Tibial artery (tissue), 4 donors: ENCODE results near the gene CSRP1.

Source experiments
- DNase-seq, 2 donors: peaks; one replicate each; pipeline ENCODE4 v3.0.0-alpha.2; 2019
- H3K27ac ChIP-seq, 2 donors: fragments of 200-600 bp; sonication (generic) in 1 of 2; 1 replicate in 1 of 2; 2 replicates in 1 of 2; pipeline ENCODE4 v1.5.1; 2018 to 2019; ENCODE audit warnings: mild to moderate bottlenecking in 1 of 2
- H3K27me3 ChIP-seq, 2 donors: fragments of 200-600 bp; sonication (generic) in 1 of 2; one replicate each; pipeline versions ENCODE4 v1.5.1 to v1.6.0; 2016 to 2019
- H3K36me3 ChIP-seq, 3 donors: fragments of 200-600 bp; sonication (generic) in 2 of 3; one replicate each; pipeline ENCODE4 v1.5.1; 2016 to 2019; ENCODE audit warnings: mild to moderate bottlenecking in 2 of 3
- H3K4me1 ChIP-seq, 4 donors: fragments of 200-600 bp; sonication (generic) in 2 of 4; 1 replicate in 3 of 4; 2 replicates in 1 of 4; pipeline ENCODE4 v1.5.1; 2016 to 2019
- H3K4me3 ChIP-seq, 2 donors: fragments of 200-600 bp; sonication (generic) in 1 of 2; 1 replicate in 1 of 2; 2 replicates in 1 of 2; pipeline ENCODE4 v1.5.1; 2018 to 2019; ENCODE audit warnings: mild to moderate bottlenecking in 2 of 2
- H3K9me3 ChIP-seq, 3 donors: fragments of 200-600 bp; sonication (generic) in 1 of 3; one replicate each; pipeline ENCODE4 v1.5.1; 2016 to 2019
- intact Hi-C: fragments of 100-400 bp; cut with DNase I; formaldehyde crosslinking; loops from one replicate; pipeline ENCODE4 v1.15.0; 2023; ENCODE audit warnings: low total_unique reads
- TF ChIP-seq, protein P1 (sequence below), 2 experiments: fragments of 200-600 bp in 1 of 2; fragments of 450-650 bp in 1 of 2; IDR thresholded peaks; one replicate each; pipeline ENCODE4 v1.5.1; 2017 to 2019; ENCODE audit warnings: antibody characterized with exemption in 2 of 2, mild to moderate bottlenecking in 1 of 2, moderate library complexity in 1 of 2

Gene CSRP1

DNA sequence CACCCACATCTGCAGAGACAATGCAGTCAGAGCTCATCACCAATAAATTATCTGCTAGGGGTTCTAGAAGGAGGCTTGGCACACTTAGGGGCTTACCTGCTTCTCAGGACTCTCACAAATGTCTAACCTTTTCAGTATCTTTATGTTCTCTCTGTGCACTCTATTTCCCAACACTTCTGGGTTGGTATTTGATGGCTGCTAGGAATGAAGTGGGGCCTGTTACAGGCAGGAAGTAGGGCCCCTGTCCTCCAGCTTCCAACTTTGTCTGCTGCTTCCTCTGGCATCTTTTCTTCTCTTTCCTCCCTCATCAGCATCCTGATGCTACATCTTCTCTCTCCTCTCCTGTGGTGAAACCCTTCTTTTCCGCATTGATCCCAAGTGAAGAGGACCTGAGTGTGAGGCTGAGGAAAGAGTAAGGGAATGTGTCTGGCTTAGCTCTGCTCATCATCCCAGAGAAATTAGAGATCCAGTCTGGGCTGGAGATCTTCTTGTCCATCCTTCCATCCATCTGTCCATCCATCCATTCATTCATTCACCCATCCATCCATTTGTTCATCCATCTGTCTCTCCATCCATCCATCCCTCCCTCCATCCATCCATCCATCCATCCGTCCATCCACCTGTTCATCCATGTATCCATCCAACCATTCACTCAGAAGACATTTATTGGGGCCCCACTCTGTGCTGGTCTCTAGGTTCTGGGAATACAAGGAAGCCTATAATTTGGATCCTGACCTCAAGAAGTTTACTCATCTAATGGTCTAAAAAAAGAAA, 2.9 kb upstream of the CSRP1 start:
- no peak overlapping the region for H3K27ac ChIP-seq
- TF ChIP-seq, protein P1, sequence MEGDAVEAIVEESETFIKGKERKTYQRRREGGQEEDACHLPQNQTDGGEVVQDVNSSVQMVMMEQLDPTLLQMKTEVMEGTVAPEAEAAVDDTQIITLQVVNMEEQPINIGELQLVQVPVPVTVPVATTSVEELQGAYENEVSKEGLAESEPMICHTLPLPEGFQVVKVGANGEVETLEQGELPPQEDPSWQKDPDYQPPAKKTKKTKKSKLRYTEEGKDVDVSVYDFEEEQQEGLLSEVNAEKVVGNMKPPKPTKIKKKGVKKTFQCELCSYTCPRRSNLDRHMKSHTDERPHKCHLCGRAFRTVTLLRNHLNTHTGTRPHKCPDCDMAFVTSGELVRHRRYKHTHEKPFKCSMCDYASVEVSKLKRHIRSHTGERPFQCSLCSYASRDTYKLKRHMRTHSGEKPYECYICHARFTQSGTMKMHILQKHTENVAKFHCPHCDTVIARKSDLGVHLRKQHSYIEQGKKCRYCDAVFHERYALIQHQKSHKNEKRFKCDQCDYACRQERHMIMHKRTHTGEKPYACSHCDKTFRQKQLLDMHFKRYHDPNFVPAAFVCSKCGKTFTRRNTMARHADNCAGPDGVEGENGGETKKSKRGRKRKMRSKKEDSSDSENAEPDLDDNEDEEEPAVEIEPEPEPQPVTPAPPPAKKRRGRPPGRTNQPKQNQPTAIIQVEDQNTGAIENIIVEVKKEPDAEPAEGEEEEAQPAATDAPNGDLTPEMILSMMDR (IDR thresholded peaks at IDR 0.05), result no peak
- peak in 1 of 2 donors; percentile 9 for DNase-seq
- no peak overlapping the region for H3K4me3 ChIP-seq
- no peaks in the 10 kb centered on the region for H3K36me3 ChIP-seq
- H3K4me1 ChIP-seq, result peaks cover 0 to 55% (median 30%) of the 10 kb centered on the region in 4 donors
- H3K27me3 ChIP-seq, result no peaks in the 10 kb centered on the region
- intact Hi-C loops, result loop anchor here (5.0 kb wide), 1 partner anchor 337 kb away; no protein-coding TSS in a partner anchor
- H3K9me3 ChIP-seq, result no peaks in the 10 kb centered on the region

DNA sequence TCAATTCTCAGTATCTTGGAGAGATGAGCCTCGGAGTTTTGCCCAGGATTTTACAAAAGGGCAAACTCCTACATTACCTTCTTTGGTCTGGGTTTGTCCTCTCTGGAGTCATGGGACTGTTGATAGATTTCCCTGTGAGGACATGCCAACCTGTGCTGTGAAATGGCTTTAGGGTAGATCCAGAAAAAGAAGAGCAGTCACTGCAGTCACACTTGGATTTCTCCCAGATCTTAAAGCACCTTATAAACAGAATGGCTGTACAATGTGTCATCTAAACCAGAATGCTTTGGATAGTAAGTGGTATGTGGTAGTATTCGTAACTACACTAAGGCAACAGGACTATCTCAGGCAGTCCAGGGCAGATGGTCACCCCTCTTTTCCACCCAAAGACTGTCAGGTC, 1.9 kb upstream of the CSRP1 start:
- Histone ChIP-seq H3K9me3 (no peaks in the 10 kb centered on the region), H3K27ac (no peak overlapping the region), H3K36me3 (no peaks in the 10 kb centered on the region), H3K4me1 (peaks cover 0 to 61% (median 34%) of the 10 kb centered on the region in 4 donors), H3K27me3 (no peaks in the 10 kb centered on the region), H3K4me3 (no peak overlapping the region)
- TF ChIP-seq, protein P1 (IDR thresholded peaks at IDR 0.05), result no peak
- DNase-seq, result no peak
- intact Hi-C loops, result loop anchor here (5.0 kb wide), 1 partner anchor 337 kb away; no protein-coding TSS in a partner anchor

DNA sequence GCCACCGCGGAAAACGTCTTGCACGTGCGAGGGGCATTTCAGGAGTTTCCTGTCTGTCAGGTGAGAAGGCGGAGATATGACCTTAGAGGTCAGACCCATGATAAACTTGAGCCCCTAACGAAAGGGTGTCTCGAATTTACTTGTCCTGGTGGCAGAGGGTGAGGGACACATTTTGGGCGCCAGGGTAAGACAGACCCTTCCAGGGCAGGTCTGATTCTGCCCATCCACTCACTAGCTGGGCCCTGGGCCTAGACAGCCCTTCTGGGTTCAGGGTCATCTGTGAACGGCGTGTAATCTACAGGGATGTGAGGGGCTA, 395 bp upstream of the CSRP1 start:
- no peak for DNase-seq
- Histone ChIP-seq H3K4me3 (peak overlapping the region; percentile 82 to 93), H3K36me3 (peaks cover 0 to 2% (median 0%) of the 10 kb centered on the region in 3 donors), H3K27me3 (no peaks in the 10 kb centered on the region), H3K27ac (peak overlapping the region; percentile 93 to 97), H3K9me3 (no peaks in the 10 kb centered on the region), H3K4me1 (peaks cover 0 to 59% (median 36%) of the 10 kb centered on the region in 4 donors)
- TF ChIP-seq, protein P1 (IDR thresholded peaks at IDR 0.05), result no peak
- intact Hi-C loops, result loop anchor here (5.0 kb wide), 1 partner anchor 335 kb away; no protein-coding TSS in a partner anchor

DNA sequence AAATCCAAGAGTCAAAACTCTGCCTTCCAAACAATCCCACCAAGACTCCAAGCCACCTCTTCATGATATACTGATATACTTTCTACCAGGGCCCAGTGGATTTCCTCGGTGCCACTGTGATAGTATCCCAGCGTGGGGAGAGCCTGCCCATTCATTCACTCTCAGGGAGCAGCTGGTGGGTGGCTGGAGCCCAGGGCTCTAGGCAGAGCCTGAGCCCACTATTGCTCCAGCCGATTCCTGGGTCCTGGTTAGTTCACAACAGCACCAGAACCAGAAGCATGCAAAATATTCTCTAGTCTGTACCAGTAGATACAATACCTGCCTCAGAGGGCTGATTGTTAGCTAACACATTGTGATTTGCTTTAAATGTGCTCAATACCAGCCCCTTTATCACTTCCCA, 831 bp downstream of the CSRP1 start:
- H3K4me3 ChIP-seq, result peak overlapping the region; percentile 82 to 93
- DNase-seq, result no peak
- TF ChIP-seq, protein P1 (IDR thresholded peaks at IDR 0.05), result no peak
- H3K36me3 ChIP-seq, result peaks cover 0 to 7% (median 0%) of the 10 kb centered on the region in 3 donors
- H3K27ac ChIP-seq, result peak overlapping the region; percentile 93 to 97
- H3K27me3 ChIP-seq, result no peaks in the 10 kb centered on the region
- no peaks in the 10 kb centered on the region for H3K9me3 ChIP-seq
- intact Hi-C loops, result loop anchor here (5.0 kb wide), 1 partner anchor 334 kb away; no protein-coding TSS in a partner anchor
- H3K4me1 ChIP-seq, result peaks cover 0 to 59% (median 37%) of the 10 kb centered on the region in 4 donors

DNA sequence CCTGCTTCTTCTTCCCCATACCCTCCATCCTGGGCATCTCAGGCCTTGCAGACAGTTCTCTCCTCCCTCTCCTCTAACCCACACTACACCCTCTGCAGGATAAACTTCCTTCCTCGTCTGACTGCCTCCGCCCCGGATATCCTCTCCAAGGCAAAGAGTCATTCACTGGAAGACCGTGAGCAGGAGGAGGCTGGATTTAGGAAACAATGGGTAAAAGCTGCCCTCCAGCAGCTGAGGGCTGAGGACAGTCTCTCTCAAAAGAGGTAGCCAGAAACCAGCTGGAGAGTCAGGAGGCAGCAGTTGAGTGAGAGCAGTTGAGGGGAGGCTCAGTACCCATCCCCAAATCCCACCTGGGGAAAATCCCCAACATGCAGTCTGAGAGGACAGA, 1.4 kb downstream of the CSRP1 start:
- no peak for DNase-seq
- TF ChIP-seq, protein P1 (IDR thresholded peaks at IDR 0.05), result no peak
- peak overlapping the region; percentile 93 to 97 for H3K27ac ChIP-seq
- intact Hi-C loops, result loop anchor here (5.0 kb wide), 1 partner anchor 333 kb away; no protein-coding TSS in a partner anchor
- peaks cover 0 to 7% (median 0%) of the 10 kb centered on the region in 3 donors for H3K36me3 ChIP-seq
- no peaks in the 10 kb centered on the region for H3K9me3 ChIP-seq
- no peaks in the 10 kb centered on the region for H3K27me3 ChIP-seq
- peak overlapping the region; percentile 82 to 93 for H3K4me3 ChIP-seq
- peaks cover 0 to 61% (median 43%) of the 10 kb centered on the region in 4 donors for H3K4me1 ChIP-seq
